HepG2 (cell line): Measurements from ENCODE around the gene UBB. TPM values are rescaled to one million over a fixed set of nuclear protein-coding genes. Genes with fewer than 3 reads are reported as not detected.

Source experiments
- BCL6 ChIP-seq: IDR thresholded peaks from 2 replicates; pipeline ENCODE4 v1.6.1; 2016; ENCODE audit warnings: missing genetic modification reagents, missing compliant biosample characterization
- CBX1 ChIP-seq: IDR thresholded peaks from one replicate; pipeline ENCODE4 v1.6.1; 2016; ENCODE audit warnings: antibody characterized with exemption, low read depth
- CERS6 ChIP-seq: sonication (generic); formaldehyde crosslinking; IDR thresholded peaks from 2 replicates; pipeline ENCODE4 v1.5.0; 2020; ENCODE audit warnings: missing genetic modification reagents
- CHCHD3 ChIP-seq: sonication (generic); formaldehyde crosslinking; IDR thresholded peaks from 2 replicates; pipeline ENCODE4 v1.8.0; 2022; ENCODE audit warnings: mild to moderate bottlenecking, missing genetic modification reagents, moderate library complexity
- DRAP1 ChIP-seq: IDR thresholded peaks from 2 replicates; pipeline ENCODE4 v1.6.1; 2016; ENCODE audit warnings: missing genetic modification reagents, missing compliant biosample characterization
- GMEB2 ChIP-seq: IDR thresholded peaks from 2 replicates; pipeline ENCODE4 v1.6.1; 2016; ENCODE audit warnings: missing biosample characterization, missing genetic modification reagents, low read depth
- GTF2F1 ChIP-seq: fragments of 150-350 bp; IDR thresholded peaks from 2 replicates; pipeline ENCODE4 v1.6.1; 2014; ENCODE audit warnings: low read length
- HDAC1 ChIP-seq: sonication (generic); formaldehyde crosslinking; IDR thresholded peaks from 2 replicates; pipeline ENCODE4 v1.5.1; 2020; ENCODE audit warnings: mild to moderate bottlenecking, missing genetic modification reagents
- MTF1 ChIP-seq: sonication (generic); formaldehyde crosslinking; IDR thresholded peaks from 2 replicates; pipeline ENCODE4 v1.5.0; 2020; ENCODE audit warnings: missing genetic modification reagents
- POLR2AphosphoS2 ChIP-seq: IDR thresholded peaks from 2 replicates; pipeline ENCODE4 v1.6.1; 2011; ENCODE audit warnings: low read depth, low read length, improper control_type of control experiment
- RFX1 ChIP-seq: fragments of 450-650 bp; IDR thresholded peaks from 2 replicates; pipeline ENCODE4 v1.6.1; 2017
- RFXANK ChIP-seq: IDR thresholded peaks from 2 replicates; pipeline ENCODE4 v1.6.1; 2016
- RNF2 ChIP-seq: fragments of 450-650 bp; conservative IDR thresholded peaks from 2 replicates; pipeline ENCODE4 v1.6.1; 2016; ENCODE audit warnings: low read depth
- SALL2 ChIP-seq: sonication (generic); formaldehyde crosslinking; IDR thresholded peaks from 2 replicates; pipeline ENCODE4 v1.8.1; 2023; ENCODE audit warnings: mild to moderate bottlenecking, missing genetic modification reagents, inconsistent platforms
- TBX3 ChIP-seq: fragments of 450-650 bp; IDR thresholded peaks from 2 replicates; pipeline ENCODE4 v1.6.1; 2017; ENCODE audit warnings: antibody characterized with exemption, mild to moderate bottlenecking, inconsistent platforms, borderline replicate concordance
- YEATS2 ChIP-seq: sonication (generic); formaldehyde crosslinking; IDR thresholded peaks from 2 replicates; pipeline ENCODE4 v1.4.0; 2020; ENCODE audit warnings: missing genetic modification reagents, borderline replicate concordance
- ZBTB44 ChIP-seq: sonication (generic); formaldehyde crosslinking; IDR thresholded peaks from 2 replicates; pipeline ENCODE4 v1.4.0; 2020; ENCODE audit warnings: missing genetic modification reagents
- ZFP41 ChIP-seq: sonication (generic); formaldehyde crosslinking; IDR thresholded peaks from 2 replicates; pipeline ENCODE4 v1.4.0; 2020; ENCODE audit warnings: mild to moderate bottlenecking, missing genetic modification reagents, borderline replicate concordance
- ZMAT5 ChIP-seq: sonication (generic); formaldehyde crosslinking; IDR thresholded peaks from 2 replicates; pipeline ENCODE4 v1.5.0; 2020; ENCODE audit warnings: mild to moderate bottlenecking, low read depth, missing genetic modification reagents, borderline replicate concordance
- ZNF253 ChIP-seq: sonication (generic); formaldehyde crosslinking; IDR thresholded peaks from 2 replicates; pipeline ENCODE4 v1.8.0; 2022; ENCODE audit warnings: mild to moderate bottlenecking, missing genetic modification reagents, borderline replicate concordance
- ZNF275 ChIP-seq: sonication (generic); formaldehyde crosslinking; IDR thresholded peaks from 2 replicates; pipeline ENCODE4 v1.8.0; 2022; ENCODE audit warnings: missing genetic modification reagents, mild to moderate bottlenecking, inconsistent platforms, borderline replicate concordance
- ZNF605 ChIP-seq: sonication (generic); formaldehyde crosslinking; IDR thresholded peaks from 2 replicates; pipeline ENCODE4 v1.8.0; 2022; ENCODE audit warnings: mild to moderate bottlenecking, missing genetic modification reagents
- ZNF607 ChIP-seq: sonication (generic); formaldehyde crosslinking; IDR thresholded peaks from 2 replicates; pipeline ENCODE4 v1.5.1; 2020; ENCODE audit warnings: missing genetic modification reagents, mild to moderate bottlenecking, borderline replicate concordance
- ZNF788 ChIP-seq: sonication (generic); formaldehyde crosslinking; IDR thresholded peaks from 2 replicates; pipeline ENCODE4 v1.5.0; 2020; ENCODE audit warnings: mild to moderate bottlenecking, missing genetic modification reagents, borderline replicate concordance
- polyA plus RNA-seq, 8 experiments: library from polyadenylated mRNA; depleted of rRNA in 3 of 8; stranded (reverse) in 7 of 8; unstranded in 1 of 8; fragments of >200 nt; fragmentation: Illumina TruSeq in 4 of 8; extraction: Trizol in 4 of 8; gene quantifications; 2 replicates each; pipeline versions ENCODE4 v1.2.1 to v1.2.3, GENCODE V29; 2011 to 2016; ENCODE audit warnings: low read depth in 4 of 8, missing spikeins in 1 of 8, mixed read lengths in 1 of 8; ENCODE audit not compliant: insufficient read depth in 1 of 8
- total RNA-seq, 5 experiments: library from RNA; depleted of rRNA; stranded (reverse); fragments of >200 nt; fragmentation: Illumina TruSeq; extraction: Trizol; gene quantifications; 2 replicates each; pipeline ENCODE4 v1.2.3, GENCODE V29; 2016; ENCODE audit warnings: low read depth in 1 of 5

The UBB gene
- total and polyA plus RNA-seq, 2 of the 13 experiments (the other 11 are each of a cell fraction or from before 2014, with no cell fraction given) = 1,130 to 2,066 TPM

GRCh38 chr17:16380640-16381495 is at the start of gene UBB (continued):
- TF ChIP-seq ZNF275 = no peak
- peak; percentile 93; the same call in 1 of the 2 replicates for TF ChIP-seq YEATS2 (CRISPR knock-in tag)
- TF ChIP-seq MTF1 = peak; percentile 60; the same call in 1 of the 2 replicates
- no peak; the same call in 1 of the 2 replicates for TF ChIP-seq RNF2
- TF ChIP-seq CBX1 = peak; percentile 79
- TF ChIP-seq ZBTB44 = peak; percentile 78; the same call in 1 of the 2 replicates
- peak; percentile 74 for TF ChIP-seq RFX1
- TF ChIP-seq TBX3 = peak; percentile 83
- peak; percentile 73 for TF ChIP-seq SALL2 (CRISPR knock-in tag)
- peak; percentile 97 for TF ChIP-seq DRAP1 (CRISPR knock-in tag)
- no peak for TF ChIP-seq ZMAT5
- TF ChIP-seq ZNF788 (CRISPR knock-in tag) = peak; percentile 65
- TF ChIP-seq BCL6 (CRISPR knock-in tag) = peak; percentile 99
- TF ChIP-seq HDAC1 (CRISPR knock-in tag) = peak; percentile 84
- TF ChIP-seq ZNF253 (CRISPR knock-in tag) = 0 out of 2 replicates have a peak, but pooled peaks have one; percentile 62
- TF ChIP-seq CHCHD3 (CRISPR knock-in tag) = no peak; the same call in 1 of the 2 replicates
- no peak for TF ChIP-seq ZFP41 (CRISPR knock-in tag)
- TF ChIP-seq CERS6 (CRISPR knock-in tag) = no peak
- peak; percentile 96; the same call in 1 of the 2 replicates for TF ChIP-seq RFXANK
- peak; percentile 100 for TF ChIP-seq GMEB2
- TF ChIP-seq POLR2AphosphoS2 = peak; percentile 96
- 0 out of 2 replicates have a peak, but pooled peaks have one; percentile 82 for TF ChIP-seq GTF2F1
- peak; percentile 86 for TF ChIP-seq ZNF607 (CRISPR knock-in tag)
- peak; percentile 96 for TF ChIP-seq ZNF605 (CRISPR knock-in tag)
